Transverse colon (tissue), 4 donors: Measurements from ENCODE around the gene PLA2G12A. TPM values are rescaled to one million over a fixed set of nuclear protein-coding genes. Genes with fewer than 3 reads are reported as not detected.

Experiments
- DNase-seq: peaks from one replicate; pipeline ENCODE4 v3.0.0-alpha.2; 2019
- H3K27ac ChIP-seq, 4 donors: fragments of 200-600 bp; sonication (generic); 2 replicates each; pipeline ENCODE4 v1.5.1; 2016 to 2018; ENCODE audit warnings: inconsistent platforms in 4 of 4
- H3K27me3 ChIP-seq: fragments of 200-600 bp; sonication (generic); 2 replicates; pipeline ENCODE4 v1.5.1; 2017; ENCODE audit warnings: inconsistent platforms
- H3K36me3 ChIP-seq, 4 donors: fragments of 200-600 bp; sonication (generic); 2 replicates each; pipeline ENCODE4 v1.5.1; 2017 to 2019; ENCODE audit warnings: inconsistent platforms in 4 of 4
- H3K4me1 ChIP-seq, 4 donors: fragments of 200-600 bp; sonication (generic); 2 replicates each; pipeline ENCODE4 v1.5.1; 2017 to 2020; ENCODE audit warnings: inconsistent platforms in 4 of 4
- H3K4me3 ChIP-seq, 4 donors: fragments of 200-600 bp; sonication (generic); 1 replicate in 1 of 4; 2 replicates in 3 of 4; pipeline versions ENCODE4 v1.5.1 to v1.6.1; 2017 to 2019; ENCODE audit warnings: inconsistent platforms in 4 of 4
- H3K9me3 ChIP-seq, 2 donors: fragments of 200-600 bp; sonication (generic); 2 replicates each; pipeline ENCODE4 v1.5.1; 2017 to 2019; ENCODE audit warnings: inconsistent platforms in 2 of 2
- CTCF ChIP-seq, 5 experiments: fragments of 200-600 bp in 3 of 5; fragments of 450-650 bp in 2 of 5; sonication (generic) in 3 of 5; IDR thresholded peaks; 1 replicate in 2 of 5; 2 replicates in 3 of 5; pipeline ENCODE4 v1.5.1; 2016 to 2017; ENCODE audit warnings: antibody characterized with exemption in 5 of 5, inconsistent platforms in 3 of 5, mild to moderate bottlenecking in 2 of 5, moderate library complexity in 1 of 5
- EP300 ChIP-seq: sonication (generic); formaldehyde crosslinking; IDR thresholded peaks from one replicate; pipeline ENCODE4 v1.6.1; 2017; ENCODE audit warnings: antibody characterized with exemption, low read depth
- POLR2A ChIP-seq: fragments of 450-650 bp; IDR thresholded peaks from one replicate; pipeline ENCODE4 v1.6.1; 2016; ENCODE audit warnings: antibody characterized with exemption, mild to moderate bottlenecking, moderate library complexity
- POLR2AphosphoS5 ChIP-seq, 3 donors: sonication (generic); formaldehyde crosslinking; IDR thresholded peaks; one replicate each; pipeline ENCODE4 v1.6.1; 2016; ENCODE audit warnings: antibody characterized with exemption in 3 of 3
- WGBS, 2 donors: methylation state at CpG; one replicate each; pipeline ENCODE4 v1.1.5; 2018; ENCODE audit warnings: low coverage in 1 of 2; 5-methylcytosine and 5-hydroxymethylcytosine counted together
- in situ Hi-C, 4 donors: fragments of 200-750 bp; cut with MboI; loops; one replicate each; pipeline versions ENCODE4 v1.15.0 to v1.15.1; 2017; ENCODE audit warnings: low sequenced_read_pairs in 3 of 4, low pct_ligation_motif_present in 1 of 4, low pct_unique_long_range_greater_than_20kb in 1 of 4
- intact Hi-C: fragments of 100-400 bp; cut with DNase I; formaldehyde crosslinking; loops from one replicate; pipeline ENCODE4 v1.15.1; 2023; ENCODE audit warnings: low total_unique reads
- total RNA-seq, 4 donors: library from RNA; depleted of rRNA; stranded (reverse); fragments of >200 nt; gene quantifications; one replicate each; pipeline ENCODE4 v1.1.0, GENCODE V29; 2016

The PLA2G12A gene
- total RNA-seq, 4 donors from 2014 or later, result 17.3 to 42.6 (median 29.7) TPM

- Histone ChIP-seq H3K36me3 (no peaks in the 10 kb centered on the region), H3K9me3 (no peaks in the 10 kb centered on the region), H3K4me3 (no peak overlapping the region), H3K27me3 (no peaks in the 10 kb centered on the region), H3K27ac (no peak overlapping the region), H3K4me1 (no peaks in the 10 kb centered on the region)
- WGBS, 2 donors, result 69 to 89% methylated on average over 3 of the region's 3 CpGs
- TF ChIP-seq POLR2A (no peak), EP300 (no peak), POLR2AphosphoS5 (IDR thresholded peaks at IDR 0.05) (no peak), CTCF (IDR thresholded peaks at IDR 0.05) (no peak)
- no peak for DNase-seq
- intact Hi-C loops (no loop called here), in situ Hi-C loops (no loop called here)
Observed at GRCh38 chr4:109755656-109756055, 25.8 kb upstream of the PLA2G12A start.

GRCh38 chr4:109754093-109754857, 24.4 kb upstream of the PLA2G12A start:
- H3K27me3 ChIP-seq, result no peaks in the 10 kb centered on the region
- H3K4me1 ChIP-seq, result no peaks in the 10 kb centered on the region
- WGBS, 2 donors, result 67 to 76% methylated on average over 3 to 7 of the region's 7 CpGs
- no peak overlapping the region for H3K27ac ChIP-seq
- no peak overlapping the region for H3K4me3 ChIP-seq
- in situ Hi-C loops, result no loop called here
- no peak for DNase-seq
- intact Hi-C loops, result no loop called here
- H3K9me3 ChIP-seq, result no peaks in the 10 kb centered on the region
- no peaks in the 10 kb centered on the region for H3K36me3 ChIP-seq
- TF ChIP-seq EP300 (no peak), POLR2A (no peak), POLR2AphosphoS5 (IDR thresholded peaks at IDR 0.05) (no peak), CTCF (IDR thresholded peaks at IDR 0.05) (no peak)

- Histone ChIP-seq H3K4me1 (no peaks in the 10 kb centered on the region), H3K4me3 (no peak overlapping the region), H3K36me3 (no peaks in the 10 kb centered on the region), H3K9me3 (no peaks in the 10 kb centered on the region), H3K27me3 (no peaks in the 10 kb centered on the region), H3K27ac (no peak overlapping the region)
- 0% methylated on average over 1 of the region's 1 CpG for WGBS, 2 donors
- intact Hi-C loops (no loop called here), in situ Hi-C loops (no loop called here)
- TF ChIP-seq POLR2AphosphoS5 (IDR thresholded peaks at IDR 0.05) (no peak), EP300 (no peak), CTCF (IDR thresholded peaks at IDR 0.05) (no peak), POLR2A (no peak)
- DNase-seq, result no peak
Observed at GRCh38 chr4:109752525-109752924, 22.7 kb upstream of the PLA2G12A start.

GRCh38 chr4:109751852-109752251, 22.0 kb upstream of the PLA2G12A start:
- 86 to 88% methylated on average over 4 of the region's 4 CpGs for WGBS, 2 donors
- in situ Hi-C loops, result no loop called here
- intact Hi-C loops, result no loop called here
- H3K4me3 ChIP-seq, result no peak overlapping the region
- no peaks in the 10 kb centered on the region for H3K4me1 ChIP-seq
- no peak for DNase-seq
- no peaks in the 10 kb centered on the region for H3K9me3 ChIP-seq
- no peak for TF ChIP-seq POLR2AphosphoS5 (IDR thresholded peaks at IDR 0.05)
- no peaks in the 10 kb centered on the region for H3K27me3 ChIP-seq
- no peaks in the 10 kb centered on the region for H3K36me3 ChIP-seq
- H3K27ac ChIP-seq, result no peak overlapping the region
